Loucy (cell line): ENCODE measurements around the gene GSTM3.
"Not testable (repeated sequence)": the region's sequence is repeated elsewhere in the genome, so short reads cannot be mapped to it uniquely, and the experiment has no call there.

Source experiments
- CTCF ChIP-seq: fragments of 200-600 bp; sonication (generic); conservative IDR thresholded peaks from 2 replicates; pipeline ENCODE4 v1.5.1; 2014; ENCODE audit warnings: mild to moderate bottlenecking, antibody characterized with exemption, low read length
- EZH2phosphoT487 ChIP-seq: fragments of 200-600 bp; IDR thresholded peaks from 2 replicates; pipeline ENCODE4 v1.6.1; 2018; ENCODE audit warnings: antibody characterized with exemption, mild to moderate bottlenecking, moderate library complexity, borderline replicate concordance

- TF ChIP-seq CTCF, EZH2phosphoT487: not testable (repeated sequence)
These were observed 31.0 kb downstream of the GSTM3 start for GRCh38 chr1:109709822-109710221.
